Subcutaneous adipose tissue (tissue), 4 donors: ENCODE measurements around the gene HEATR3. TPM values are rescaled to one million over a fixed set of nuclear protein-coding genes. Genes with fewer than 3 reads are reported as not detected.

ENCODE experiments used
- CTCF ChIP-seq: fragments of 450-650 bp; IDR thresholded peaks from one replicate; pipeline ENCODE4 v1.5.1; 2016; ENCODE audit warnings: low read depth, mild to moderate bottlenecking, control low read depth, antibody characterized with exemption, moderate library complexity
- total RNA-seq, 4 donors: library from RNA; depleted of rRNA; stranded (reverse); fragments of >200 nt; gene quantifications; one replicate each; pipeline ENCODE4 v1.1.0, GENCODE V29; 2016

HEATR3 gene
- 10 to 100 TPM; 14.3 to 42.2 (median 19.8) TPM for total RNA-seq

- TF ChIP-seq CTCF, result no peak
Observed at GRCh38 chr16:50065624-50066481, at the start of gene HEATR3. Gene HEATR3 (plus strand): TSS chr16:50065970. CDS start chr16:50066132, 162 bp downstream.

GRCh38 chr16:50017553-50017952 lies 48.2 kb upstream of the HEATR3 start:
- no peak for TF ChIP-seq CTCF

GRCh38 chr16:50021544-50021943 lies 44.2 kb upstream of the HEATR3 start:
- TF ChIP-seq CTCF, result no peak

GRCh38 chr16:50023641-50024040 lies 42.1 kb upstream of the HEATR3 start:
- TF ChIP-seq CTCF, result no peak

GRCh38 chr16:50024207-50024606 lies 41.6 kb upstream of the HEATR3 start:
- no peak for TF ChIP-seq CTCF

GRCh38 chr16:50024684-50025536 lies 40.9 kb upstream of the HEATR3 start, which contains the start of gene CNEP1R1:
Gene CNEP1R1 (plus strand): TSS chr16:50025225. CDS start chr16:50025316, 91 bp downstream.
- no peak for TF ChIP-seq CTCF

GRCh38 chr16:50025537-50025931 lies 40.2 kb upstream of the HEATR3 start:
- TF ChIP-seq CTCF, result no peak
